COR-L47 (cell line): ENCODE data around the gene ACBD4.

ENCODE experiments used
- DNase-seq: peaks from one replicate; lab custom pipeline; 2025; lab: John Stamatoyannopoulos, UW

ACBD4 gene

GRCh38 chr17:45155483-45155882 lies 20.0 kb downstream of the ACBD4 start:
- no peak for DNase-seq

GRCh38 chr17:45156242-45156641 lies 20.8 kb downstream of the ACBD4 start:
- DNase-seq = no peak

DNA sequence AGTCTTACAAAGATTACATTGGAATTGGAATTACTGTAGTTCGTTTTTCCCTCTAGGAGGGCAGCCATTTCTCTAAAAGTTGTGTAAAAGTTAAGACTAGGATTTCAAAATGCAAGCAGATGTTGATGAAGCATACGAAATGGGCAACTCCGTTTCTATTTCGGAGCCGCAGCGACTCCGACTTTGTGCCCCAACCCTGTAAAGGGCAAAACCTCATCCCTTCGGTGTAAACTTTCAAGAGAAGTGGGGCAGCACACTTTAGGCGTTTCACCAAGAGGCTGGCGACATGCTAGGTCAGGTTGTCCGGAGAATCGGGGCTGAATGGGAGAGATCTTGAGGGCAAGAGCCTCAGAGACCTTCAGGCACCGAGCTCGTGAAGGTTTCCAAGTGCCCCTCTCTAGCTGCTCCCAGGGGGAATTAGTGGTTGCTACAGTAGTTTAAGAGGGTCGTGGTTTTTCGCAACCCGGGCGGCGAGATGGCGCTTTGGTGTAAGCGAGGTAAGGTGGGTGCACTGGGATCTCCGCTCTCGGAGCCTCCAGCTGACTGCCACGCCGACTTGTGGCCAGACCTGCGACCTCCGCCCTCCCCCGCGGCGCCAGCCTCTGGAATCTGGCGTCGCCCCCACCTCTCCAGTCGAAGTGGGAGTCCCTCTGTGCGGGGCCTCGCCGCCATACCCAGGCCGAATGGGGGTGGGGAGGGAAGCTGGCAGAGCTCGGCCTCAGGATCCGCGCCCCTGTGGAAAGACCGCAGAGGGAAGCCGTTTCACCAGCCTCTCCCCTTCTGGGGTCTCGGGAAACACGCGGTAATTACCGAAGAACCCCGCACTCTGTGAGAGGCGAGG lies 25.2 kb downstream of the ACBD4 start:
- peak; percentile 65 for DNase-seq

GRCh38 chr17:45161288-45162024 lies 26.0 kb downstream of the ACBD4 start, which contains the start of gene HEXIM2:
TSS of gene HEXIM2 (plus strand) at chr17:45161875. CDS start at chr17:45162794, 919 bp downstream.
- peak; percentile 99 for DNase-seq

DNA sequence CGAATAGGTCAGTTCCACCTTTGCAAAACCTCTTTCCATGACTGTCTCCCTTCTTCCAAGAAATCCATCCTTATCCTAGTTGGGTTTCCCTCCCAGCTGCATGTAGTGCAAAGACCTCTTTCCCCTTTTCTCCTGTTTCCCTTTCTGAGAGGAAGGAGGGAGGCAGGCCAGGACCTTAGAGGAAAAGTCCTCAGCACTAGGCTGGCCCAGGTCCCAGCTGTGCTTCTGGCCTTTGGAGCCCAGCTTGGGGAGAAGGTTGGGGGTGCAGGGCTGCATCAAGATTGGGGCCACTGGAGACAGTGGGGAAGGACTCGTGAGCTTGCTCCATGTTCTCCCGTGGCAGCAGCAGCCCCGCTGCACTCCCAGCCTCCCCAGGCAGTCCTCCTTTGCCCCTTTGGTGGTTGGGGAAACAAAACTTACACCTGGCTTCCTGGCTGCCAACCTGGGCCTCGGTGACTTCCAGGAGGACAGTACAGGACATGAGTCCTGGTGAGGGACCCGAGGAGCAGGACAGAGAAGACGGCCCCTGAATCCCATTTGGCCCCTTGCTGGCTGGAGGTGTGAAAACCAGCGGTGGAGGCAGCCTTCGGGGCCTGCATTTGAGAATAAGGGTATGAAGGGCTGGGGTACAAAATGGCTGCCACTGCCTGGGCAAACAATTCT lies 26.7 kb downstream of the ACBD4 start:
- DNase-seq = no peak

DNA sequence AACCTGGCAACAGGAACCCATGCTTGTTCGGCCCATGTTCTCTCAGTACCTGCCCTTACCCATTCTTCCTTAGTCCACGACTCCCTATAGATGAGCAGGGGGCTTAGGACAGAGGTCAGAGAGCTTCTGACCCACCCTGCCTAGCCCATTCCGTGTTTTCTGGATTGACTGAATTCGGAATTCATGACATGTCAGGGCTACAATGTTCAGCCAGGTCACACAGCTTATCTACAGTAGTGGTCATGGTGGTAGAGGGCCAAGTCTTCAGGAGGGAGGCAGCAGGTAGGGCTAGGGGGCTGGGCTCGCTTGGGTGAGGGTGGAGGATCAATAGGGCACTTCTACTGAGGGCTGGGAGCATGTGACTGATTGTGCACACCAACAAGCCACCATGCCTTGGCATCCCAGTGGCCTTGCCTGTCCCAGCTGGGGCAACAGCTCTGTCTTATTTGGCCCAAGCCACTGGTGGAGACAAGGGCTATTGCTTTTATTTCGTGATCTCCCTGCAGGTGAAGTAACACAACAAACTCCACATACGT lies 29.3 kb downstream of the ACBD4 start:
- no peak for DNase-seq

DNA sequence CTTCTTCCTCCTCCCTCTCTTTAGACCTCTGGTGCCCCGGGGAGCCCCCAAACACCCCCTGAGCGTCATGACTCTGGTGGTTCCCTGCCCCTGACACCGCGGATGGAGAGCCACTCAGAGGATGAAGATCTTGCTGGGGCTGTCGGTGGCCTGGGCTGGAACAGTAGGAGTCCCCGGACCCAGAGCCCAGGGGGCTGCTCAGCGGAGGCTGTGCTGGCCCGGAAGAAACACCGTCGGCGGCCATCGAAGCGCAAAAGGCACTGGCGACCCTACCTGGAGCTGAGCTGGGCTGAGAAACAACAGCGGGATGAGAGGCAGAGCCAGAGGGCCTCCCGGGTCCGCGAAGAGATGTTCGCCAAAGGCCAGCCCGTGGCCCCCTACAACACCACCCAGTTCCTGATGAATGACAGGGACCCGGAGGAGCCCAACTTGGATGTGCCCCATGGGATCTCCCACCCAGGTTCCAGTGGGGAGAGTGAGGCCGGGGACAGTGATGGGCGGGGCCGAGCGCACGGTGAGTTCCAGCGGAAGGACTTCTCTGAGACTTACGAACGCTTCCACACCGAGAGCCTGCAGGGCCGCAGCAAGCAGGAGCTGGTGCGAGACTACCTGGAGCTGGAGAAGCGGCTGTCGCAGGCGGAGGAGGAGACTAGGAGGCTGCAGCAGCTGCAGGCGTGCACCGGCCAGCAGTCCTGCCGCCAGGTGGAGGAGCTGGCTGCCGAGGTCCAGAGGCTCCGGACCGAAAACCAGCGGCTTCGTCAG lies 33.7 kb downstream of the ACBD4 start:
- DNase-seq = no peak

DNA sequence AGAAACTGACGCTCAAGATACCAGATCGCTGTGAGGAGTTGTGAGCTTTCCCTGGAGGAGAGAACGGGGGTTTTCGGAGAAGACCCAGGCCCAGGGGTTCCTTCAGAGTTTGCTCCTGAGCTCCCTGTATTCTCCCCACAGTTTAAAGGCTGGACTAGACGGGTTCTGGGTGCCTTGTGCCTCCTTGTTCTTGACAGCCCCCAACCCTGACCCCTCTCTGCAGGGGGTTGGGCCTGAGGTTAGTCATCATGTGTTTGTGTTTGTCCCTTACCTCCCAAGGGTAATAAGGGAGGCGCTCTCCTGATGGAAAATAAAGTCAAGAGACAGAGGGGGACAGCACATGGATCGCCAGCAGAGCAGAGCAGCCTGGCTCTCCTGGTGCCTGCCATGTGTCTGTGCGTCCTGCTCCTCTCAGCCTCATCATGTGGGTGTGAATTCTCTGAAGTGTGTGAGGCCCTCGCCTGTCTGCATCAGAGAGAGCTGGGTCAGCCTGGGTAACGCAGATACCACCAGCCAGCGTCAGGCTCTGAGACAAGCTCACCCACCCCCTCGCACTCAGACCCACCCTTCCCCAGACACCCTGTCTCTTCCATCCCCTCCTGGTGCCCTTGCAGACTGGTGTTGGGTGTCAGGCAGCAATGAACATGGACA lies 34.9 kb downstream of the ACBD4 start:
- no peak for DNase-seq

GRCh38 chr17:45170931-45171337 lies 35.4 kb downstream of the ACBD4 start:
- no peak for DNase-seq

- DNase-seq = no peak
These were observed 36.1 kb downstream of the ACBD4 start for GRCh38 chr17:45171338-45172231.

- DNase-seq = no peak
These were observed 36.7 kb downstream of the ACBD4 start for GRCh38 chr17:45172232-45172540.

GRCh38 chr17:45172541-45173286 lies 37.2 kb downstream of the ACBD4 start:
- DNase-seq = peak; percentile 31

DNA sequence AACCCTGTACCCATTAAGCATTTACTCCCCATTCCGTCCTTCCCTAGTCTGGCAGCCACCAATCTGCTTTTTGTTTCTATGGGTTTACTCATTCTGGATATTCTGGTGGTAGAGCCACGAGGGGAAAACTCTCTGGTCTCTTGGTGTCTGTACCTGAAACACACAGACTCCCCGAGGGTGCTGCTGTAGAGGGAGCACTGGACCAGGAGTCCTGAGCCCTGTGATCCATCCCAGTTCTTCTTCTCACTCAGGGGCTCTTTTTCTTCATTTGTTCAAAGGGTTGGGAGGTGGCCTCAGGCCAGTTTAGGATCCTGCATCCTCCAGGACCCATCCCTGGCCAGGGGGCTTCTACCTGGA lies 40.2 kb downstream of the ACBD4 start:
- no peak for DNase-seq

GRCh38 chr17:45177563-45177962 lies 42.1 kb downstream of the ACBD4 start:
- DNase-seq = no peak

GRCh38 chr17:45184144-45184543 lies 48.7 kb downstream of the ACBD4 start:
- no peak for DNase-seq

- DNase-seq = no peak
These were observed 51.4 kb downstream of the ACBD4 start for GRCh38 chr17:45186801-45187354.

- no peak for DNase-seq
These were observed 53.5 kb downstream of the ACBD4 start for GRCh38 chr17:45189009-45189408.

DNA sequence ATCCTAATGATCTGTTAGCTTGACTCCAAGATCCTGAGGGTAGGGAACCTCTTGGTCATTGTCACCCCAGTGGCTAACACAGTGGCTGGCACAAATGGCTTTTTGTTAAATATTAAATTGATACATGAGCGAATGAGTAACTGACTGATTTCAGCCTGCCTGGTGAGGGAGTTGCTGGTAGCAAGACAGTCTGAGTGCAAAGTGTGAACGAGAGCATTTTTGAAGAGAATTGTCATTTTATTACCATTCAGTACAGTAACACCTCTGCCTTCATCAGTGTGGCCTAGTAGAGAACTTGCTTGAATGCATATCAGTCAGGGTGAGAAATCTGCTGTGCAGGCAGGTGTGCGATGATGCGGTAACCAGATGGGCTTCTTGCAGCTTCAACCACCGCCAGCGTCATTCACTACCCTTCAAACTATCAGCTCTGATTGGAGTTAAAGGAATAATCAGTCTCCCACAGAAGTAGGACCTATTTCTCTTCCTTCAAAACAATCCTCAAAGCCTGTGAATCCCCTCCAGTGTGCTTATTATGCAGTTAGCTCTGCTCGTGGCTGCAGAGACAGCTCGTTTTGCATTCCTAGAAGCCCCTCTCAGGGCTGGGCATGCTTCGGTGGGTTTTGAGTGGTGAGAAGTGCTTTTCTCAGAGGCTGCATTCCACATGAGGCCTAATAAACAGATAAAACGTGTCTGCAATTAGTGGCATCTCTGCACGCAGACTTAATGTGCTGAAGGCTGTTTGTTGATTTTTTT lies 55.2 kb downstream of the ACBD4 start:
- DNase-seq = no peak
